ENCODE data around the gene PRR11. TPM values are rescaled to one million over a fixed set of nuclear protein-coding genes. Genes with fewer than 3 reads are reported as not detected.

PRR11 gene
- total and polyA plus RNA-seq, 2 of the 4 experiments (the other 2 are of a cell fraction): 8.6 to 24.0 TPM

DNA sequence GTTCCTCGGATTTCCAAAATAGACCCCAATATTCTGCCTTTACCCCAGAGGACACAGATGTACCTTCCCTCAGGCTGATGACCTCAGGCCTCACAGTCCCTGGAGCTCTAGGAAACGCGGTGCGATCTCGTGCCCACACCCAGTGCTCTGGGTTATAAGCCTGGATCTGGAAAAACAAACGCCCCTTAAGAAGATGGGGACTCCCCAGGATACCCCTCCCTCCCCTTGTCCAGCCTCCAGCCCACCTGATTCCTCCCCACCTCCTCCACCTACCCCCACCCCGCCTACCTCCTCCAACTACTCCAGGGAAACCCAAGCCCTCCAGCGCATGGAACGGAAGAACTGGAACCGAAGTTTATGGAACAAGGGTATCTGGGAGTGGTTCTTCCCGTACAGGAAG is 19.1 kb downstream of the PRR11 start:
- H3K23ac ChIP-seq (ENCODE audit: low read depth, low read length): no peak overlapping the region
- 0 out of 2 replicates have a peak, but pooled peaks cover 5% of the 10 kb centered on the region for H3K9me1 ChIP-seq (ENCODE audit: insufficient read depth, low read length)
- no peak overlapping the region for H3K4ac ChIP-seq (ENCODE audit: low read depth, low read length)
- H3K56ac ChIP-seq (ENCODE audit: extremely low read depth, insufficient read depth, low read length): no peak overlapping the region
- no peak for ATAC-seq (ENCODE audit: low read depth)
- H3K4me2 ChIP-seq (ENCODE audit: low read depth, low read length): no peak overlapping the region
- no peak overlapping the region for H2BK120ac ChIP-seq (ENCODE audit: low read depth, low read length)
- H3K27ac ChIP-seq (ENCODE audit: insufficient read depth, low read length): no peak overlapping the region
- no peak overlapping the region for H2BK5ac ChIP-seq (ENCODE audit: low read depth, low read length, poor library complexity, severe bottlenecking)
- no peak overlapping the region for H3K18ac ChIP-seq (ENCODE audit: low read depth, low read length)
- ChIA-PET POLR2A (ENCODE audit: unreplicated experiment) (no interaction called here), CTCF (no interaction called here)
- H3K36me3 ChIP-seq (ENCODE audit: control insufficient read depth, insufficient read depth, low read length): peaks cover 7% of the 10 kb centered on the region
- H4K5ac ChIP-seq (ENCODE audit: low read depth, low read length): no peak overlapping the region
- no peak overlapping the region for H2BK20ac ChIP-seq (ENCODE audit: low read depth, low read length)
- no peak overlapping the region for H2AK9ac ChIP-seq (replicated peaks; ENCODE audit: low read depth, low read length, poor library complexity)
- H2AK5ac ChIP-seq (ENCODE audit: low read depth, low read length): no peak overlapping the region
- no peaks in the 10 kb centered on the region for H3K4me1 ChIP-seq (ENCODE audit: control insufficient read depth, insufficient read depth, low read length)
- no peak overlapping the region for H2BK15ac ChIP-seq (ENCODE audit: low read depth, low read length)
- intact Hi-C loops (cut with micrococcal nuclease) (no loop called here), in situ Hi-C loops (cut with MboI; ENCODE audit: low sequenced_read_pairs) (no loop called here), dilution Hi-C loops (cut with HindIII; ENCODE audit: low sequenced_read_pairs, unreplicated experiment) (no loop called here)
- DNase-seq: no peak
- H4K20me1 ChIP-seq (ENCODE audit: insufficient read depth, low read length): no peaks in the 10 kb centered on the region
- H3K4me3 ChIP-seq (ENCODE audit: insufficient read depth, low read depth, low read length): no peak overlapping the region
- H3K9ac ChIP-seq (ENCODE audit: low read depth, low read length): no peak overlapping the region
- no peaks in the 10 kb centered on the region for H3K27me3 ChIP-seq (ENCODE audit: control insufficient read depth, insufficient read depth, low read length)
- H4K91ac ChIP-seq (ENCODE audit: insufficient read depth, low read depth, low read length): no peak overlapping the region
- no TSS peak for BruUV-seq (replicated peaks)
- no peaks in the 10 kb centered on the region for H3K9me3 ChIP-seq (ENCODE audit: control insufficient read depth, insufficient read depth, low read length)
- no peak overlapping the region for H4K8ac ChIP-seq (ENCODE audit: low read depth in 2 of 2, low read length in 2 of 2)
- TF ChIP-seq BHLHE40 (IDR thresholded peaks at IDR 0.05; ENCODE audit: low read depth, low read length): no peak
- TF ChIP-seq, protein P1, sequence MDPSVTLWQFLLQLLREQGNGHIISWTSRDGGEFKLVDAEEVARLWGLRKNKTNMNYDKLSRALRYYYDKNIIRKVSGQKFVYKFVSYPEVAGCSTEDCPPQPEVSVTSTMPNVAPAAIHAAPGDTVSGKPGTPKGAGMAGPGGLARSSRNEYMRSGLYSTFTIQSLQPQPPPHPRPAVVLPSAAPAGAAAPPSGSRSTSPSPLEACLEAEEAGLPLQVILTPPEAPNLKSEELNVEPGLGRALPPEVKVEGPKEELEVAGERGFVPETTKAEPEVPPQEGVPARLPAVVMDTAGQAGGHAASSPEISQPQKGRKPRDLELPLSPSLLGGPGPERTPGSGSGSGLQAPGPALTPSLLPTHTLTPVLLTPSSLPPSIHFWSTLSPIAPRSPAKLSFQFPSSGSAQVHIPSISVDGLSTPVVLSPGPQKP (IDR thresholded peaks at IDR 0.05; ENCODE audit: borderline replicate concordance, low read depth, low read length): no peak
- TF ChIP-seq MAFK (IDR thresholded peaks at IDR 0.05; ENCODE audit: low read depth, low read length): no peak
- no peak for TF ChIP-seq CHD1 (IDR thresholded peaks at IDR 0.05; ENCODE audit: low read depth, low read length)
- TF ChIP-seq SMC3 (IDR thresholded peaks at IDR 0.05; ENCODE audit: low read depth, low read length): no peak
- TF ChIP-seq, protein P2, sequence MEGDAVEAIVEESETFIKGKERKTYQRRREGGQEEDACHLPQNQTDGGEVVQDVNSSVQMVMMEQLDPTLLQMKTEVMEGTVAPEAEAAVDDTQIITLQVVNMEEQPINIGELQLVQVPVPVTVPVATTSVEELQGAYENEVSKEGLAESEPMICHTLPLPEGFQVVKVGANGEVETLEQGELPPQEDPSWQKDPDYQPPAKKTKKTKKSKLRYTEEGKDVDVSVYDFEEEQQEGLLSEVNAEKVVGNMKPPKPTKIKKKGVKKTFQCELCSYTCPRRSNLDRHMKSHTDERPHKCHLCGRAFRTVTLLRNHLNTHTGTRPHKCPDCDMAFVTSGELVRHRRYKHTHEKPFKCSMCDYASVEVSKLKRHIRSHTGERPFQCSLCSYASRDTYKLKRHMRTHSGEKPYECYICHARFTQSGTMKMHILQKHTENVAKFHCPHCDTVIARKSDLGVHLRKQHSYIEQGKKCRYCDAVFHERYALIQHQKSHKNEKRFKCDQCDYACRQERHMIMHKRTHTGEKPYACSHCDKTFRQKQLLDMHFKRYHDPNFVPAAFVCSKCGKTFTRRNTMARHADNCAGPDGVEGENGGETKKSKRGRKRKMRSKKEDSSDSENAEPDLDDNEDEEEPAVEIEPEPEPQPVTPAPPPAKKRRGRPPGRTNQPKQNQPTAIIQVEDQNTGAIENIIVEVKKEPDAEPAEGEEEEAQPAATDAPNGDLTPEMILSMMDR (conservative IDR thresholded peaks at IDR 0.05; ENCODE audit: low read depth, low read length): no peak
- TF ChIP-seq FOS (IDR thresholded peaks at IDR 0.05; ENCODE audit: low read depth, low read length): no peak
- no peak for TF ChIP-seq POLR2A (IDR thresholded peaks at IDR 0.05; ENCODE audit: low read depth, low read length)
- no peak for TF ChIP-seq RFX5 (IDR thresholded peaks at IDR 0.05; ENCODE audit: low read depth, low read length)
- TF ChIP-seq NFE2L2 (IDR thresholded peaks at IDR 0.05; ENCODE audit: low read depth, low read length): no peak
- 100% methylated on average over 4 of the region's 11 CpGs; no CpG with 5 or more reads in 1 of the 2 experiments for whole genome bisulfite sequencing, 2 experiments (ENCODE audit: extremely low coverage in 2 of 2, insufficient read length in 1 of 2)
- H3K14ac ChIP-seq (replicated peaks; ENCODE audit: low read depth, low read length): no peak overlapping the region
- no peak overlapping the region for H2AFZ ChIP-seq (replicated peaks; ENCODE audit: low read length, poor library complexity)
- H3K79me1 ChIP-seq (ENCODE audit: low read depth in 1 of 2, low read length in 2 of 2): peaks cover 25 to 56% of the 10 kb centered on the region in 2 experiments
